PC-3 (cell line): Measurements from ENCODE around the gene MCCC1.

ENCODE experiments used
- CTCF ChIP-seq: fragments of 300-600 bp; sonication (generic); conservative IDR thresholded peaks from 2 replicates; pipeline ENCODE4 v1.5.1; 2017; ENCODE audit warnings: antibody characterized with exemption, low read depth, mild to moderate bottlenecking, low read length
- EZH2 ChIP-seq: fragments of 300-600 bp; sonication (generic); IDR thresholded peaks from one replicate; pipeline ENCODE4 v1.6.1; 2017; ENCODE audit warnings: antibody characterized with exemption, mild to moderate bottlenecking, low read length; ENCODE audit not compliant: unreplicated experiment
- EZH2phosphoT487 ChIP-seq: fragments of 300-600 bp; sonication (generic); IDR thresholded peaks from 2 replicates; pipeline ENCODE4 v1.6.1; 2018; ENCODE audit warnings: mild to moderate bottlenecking, antibody characterized with exemption, low read length, borderline replicate concordance

DNA sequence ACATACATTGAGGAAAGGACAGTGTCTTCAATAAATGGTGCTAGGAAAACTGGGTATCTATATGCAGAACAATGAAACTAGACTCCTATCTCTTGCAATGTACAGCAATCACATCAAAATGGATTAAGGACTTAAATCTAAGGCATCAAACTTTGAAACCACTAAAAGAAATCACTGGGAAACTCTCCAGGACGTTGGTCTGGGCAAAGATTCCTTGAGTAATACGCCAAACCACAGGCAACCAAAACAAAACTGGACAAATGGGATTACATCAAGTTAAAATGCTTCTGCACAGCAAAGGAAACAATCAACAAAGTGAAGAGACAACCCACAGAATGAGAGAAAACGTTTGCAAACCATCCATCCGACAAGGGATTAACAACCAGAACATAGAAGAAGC, 48.8 kb upstream of the MCCC1 start:
- no peak for TF ChIP-seq CTCF
- no peak for TF ChIP-seq EZH2phosphoT487
- TF ChIP-seq EZH2, result no peak
